DMS79 (cell line): Measurements from ENCODE around the gene ARHGEF16.

ENCODE experiments used
- DNase-seq: peaks from one replicate; lab custom pipeline; 2025; lab: John Stamatoyannopoulos, UW

Gene ARHGEF16

DNA sequence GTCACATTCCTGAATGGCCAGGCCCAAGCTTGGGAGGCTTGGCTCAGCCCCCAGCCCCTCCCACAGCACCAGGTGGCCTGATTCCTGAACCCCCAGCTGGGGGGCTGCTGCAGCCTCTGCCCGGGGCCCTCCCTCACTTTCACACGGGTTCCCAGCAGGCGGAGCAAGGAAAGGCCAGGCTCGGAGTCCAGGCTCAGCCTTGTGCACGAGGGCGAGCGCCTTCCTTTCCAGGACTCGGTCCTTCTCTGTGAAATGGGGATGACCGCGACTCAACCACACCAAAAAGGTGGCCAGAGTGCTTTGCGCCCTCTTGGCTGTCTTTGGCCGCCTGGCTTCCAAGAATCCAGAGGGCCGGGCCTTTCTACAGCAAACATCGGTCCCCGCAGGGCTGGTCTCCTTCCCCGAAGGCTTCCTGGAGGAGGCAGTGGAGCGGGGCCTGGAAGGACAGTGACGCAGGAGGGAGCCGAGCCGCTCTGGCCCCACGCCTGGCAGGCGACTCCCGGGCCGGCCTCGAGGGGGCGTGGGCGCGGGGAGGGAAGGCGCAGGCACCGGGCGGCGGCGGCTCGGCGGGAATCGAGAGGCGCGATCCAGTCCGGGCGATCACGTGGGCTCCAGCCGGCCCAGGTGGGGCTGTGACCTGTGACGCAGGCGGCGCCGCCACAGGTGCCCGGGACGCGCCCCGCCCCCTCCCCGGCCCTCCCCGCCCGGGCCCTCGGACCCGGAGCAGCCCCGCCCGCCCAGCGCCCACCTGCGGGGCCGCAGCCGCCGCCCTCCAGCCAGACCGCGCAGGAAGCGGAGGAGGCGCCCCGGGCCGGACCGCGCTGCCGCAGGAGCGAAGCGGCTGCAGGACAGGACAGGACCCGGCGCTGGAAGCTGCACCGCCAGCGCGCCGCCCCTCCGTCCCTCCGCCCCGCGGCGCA is at the start of gene ARHGEF16:
Gene ARHGEF16 (plus strand): TSS at position 775 of the 920 bp plus-strand sequence. CDS start 8,420 bp downstream, outside the sequence.
- peak; percentile 80 for DNase-seq

DNA sequence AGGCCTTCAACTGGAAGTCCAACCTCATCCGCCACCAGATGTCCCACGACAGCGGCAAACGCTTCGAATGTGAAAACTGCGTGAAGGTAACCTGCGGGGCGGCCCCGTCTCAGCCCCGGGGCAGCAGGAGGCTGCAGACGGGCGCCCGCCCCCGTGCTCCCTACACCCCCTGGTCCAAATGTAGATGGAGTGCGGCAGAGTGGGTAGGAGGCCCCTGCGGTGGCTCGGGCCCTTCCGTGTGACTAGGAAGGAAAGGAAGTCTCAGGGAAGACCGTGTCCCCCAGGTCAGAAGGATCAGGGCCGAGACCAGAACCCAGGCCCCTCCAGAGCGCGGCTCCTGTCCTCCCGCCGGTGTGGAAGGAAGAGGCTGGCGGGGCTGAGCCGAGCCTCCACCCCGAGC is 49.7 kb upstream of the ARHGEF16 start:
- DNase-seq: no peak

- no peak for DNase-seq
These were observed 49.0 kb upstream of the ARHGEF16 start for GRCh38 chr1:3405491-3405890.

- no peak for DNase-seq
These were observed 48.2 kb upstream of the ARHGEF16 start for GRCh38 chr1:3405974-3406867.

- no peak for DNase-seq
These were observed 47.4 kb upstream of the ARHGEF16 start for GRCh38 chr1:3407021-3407420.

DNA sequence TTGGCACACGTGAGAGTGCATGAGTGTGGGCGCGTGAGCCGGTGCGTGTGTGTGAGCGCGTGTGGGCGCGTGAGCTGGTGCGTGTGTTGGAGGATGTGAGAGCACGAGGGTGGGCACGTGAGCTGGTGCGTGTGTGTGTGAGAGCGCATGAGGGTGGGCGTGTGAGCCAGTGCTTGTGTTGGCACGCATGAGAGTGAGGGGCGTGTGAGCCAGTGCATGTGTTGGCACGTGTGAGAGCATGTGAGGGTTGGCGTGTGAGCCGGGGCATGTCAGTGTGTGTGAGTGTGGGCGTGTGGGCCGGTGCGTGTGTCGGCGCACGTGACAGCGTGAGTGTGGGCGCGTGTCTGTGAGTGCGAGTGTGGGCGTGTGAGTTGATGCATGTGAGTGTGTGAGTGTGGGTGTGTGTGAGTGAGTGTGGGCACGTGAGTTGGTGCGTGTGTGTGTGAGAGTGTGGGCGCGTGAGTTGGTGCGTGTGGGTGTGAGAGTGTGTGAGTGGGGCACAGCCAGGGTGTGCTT is 45.7 kb upstream of the ARHGEF16 start:
- DNase-seq: no peak

DNA sequence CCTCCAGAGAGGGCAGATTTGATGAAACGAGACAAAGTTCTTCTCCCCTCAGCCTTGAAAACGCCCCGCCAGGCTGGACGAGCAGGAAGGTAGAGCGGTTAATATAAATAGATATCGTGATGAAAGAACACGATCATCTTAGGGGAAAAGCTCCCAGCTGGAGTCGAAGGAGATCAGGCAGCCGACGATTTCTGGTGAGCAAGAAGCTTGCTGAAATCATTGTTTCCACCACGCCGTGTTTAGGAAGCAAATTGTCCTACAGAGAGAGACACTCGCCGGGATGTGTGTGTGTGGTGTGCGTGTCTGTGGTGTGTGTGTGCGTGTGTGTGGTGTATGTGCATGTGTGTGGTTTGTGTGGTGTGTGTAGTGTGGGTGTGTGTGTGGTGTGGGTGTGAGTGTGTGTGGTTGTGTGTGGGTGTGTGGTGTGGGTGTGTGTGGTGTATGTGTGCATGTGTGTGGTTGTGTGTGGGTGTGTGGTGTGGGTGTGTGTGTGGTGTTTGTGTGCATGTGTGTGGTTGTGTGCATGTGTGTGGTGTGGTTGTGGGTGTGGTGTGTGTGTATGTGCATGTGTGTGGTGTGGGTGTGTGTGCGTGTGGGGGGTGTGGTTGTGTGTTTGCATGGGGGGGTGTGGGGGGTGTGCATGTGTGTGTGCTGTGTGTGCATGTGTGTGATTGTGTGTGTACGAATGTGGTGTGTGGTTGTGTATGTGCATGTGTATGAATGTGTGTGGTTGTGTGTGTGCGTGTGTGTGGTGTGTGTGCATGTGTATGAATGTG is 44.9 kb upstream of the ARHGEF16 start:
- no peak for DNase-seq

- peak; percentile 59 for DNase-seq
These were observed 44.1 kb upstream of the ARHGEF16 start for GRCh38 chr1:3410142-3410925.

DNA sequence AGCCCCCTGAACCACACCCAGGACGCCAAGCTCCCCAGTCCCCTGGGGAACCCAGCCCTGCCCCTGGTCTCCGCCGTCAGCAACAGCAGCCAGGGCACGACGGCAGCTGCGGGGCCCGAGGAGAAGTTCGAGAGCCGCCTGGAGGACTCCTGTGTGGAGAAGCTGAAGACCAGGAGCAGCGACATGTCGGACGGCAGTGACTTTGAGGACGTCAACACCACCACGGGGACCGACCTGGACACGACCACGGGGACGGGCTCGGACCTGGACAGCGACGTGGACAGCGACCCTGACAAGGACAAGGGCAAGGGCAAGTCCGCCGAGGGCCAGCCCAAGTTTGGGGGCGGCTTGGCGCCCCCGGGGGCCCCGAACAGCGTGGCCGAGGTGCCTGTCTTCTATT is 42.7 kb upstream of the ARHGEF16 start:
- DNase-seq: no peak

DNA sequence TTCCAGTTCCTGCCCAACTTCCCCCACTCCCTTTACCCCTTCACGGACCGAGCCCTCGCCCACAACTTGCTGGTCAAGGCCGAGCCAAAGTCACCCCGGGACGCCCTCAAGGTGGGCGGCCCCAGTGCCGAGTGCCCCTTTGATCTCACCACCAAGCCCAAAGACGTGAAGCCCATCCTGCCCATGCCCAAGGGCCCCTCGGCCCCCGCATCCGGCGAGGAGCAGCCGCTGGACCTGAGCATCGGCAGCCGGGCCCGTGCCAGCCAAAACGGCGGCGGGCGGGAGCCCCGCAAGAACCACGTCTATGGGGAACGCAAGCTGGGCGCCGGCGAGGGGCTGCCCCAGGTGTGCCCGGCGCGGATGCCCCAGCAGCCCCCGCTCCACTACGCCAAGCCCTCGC is 42.1 kb upstream of the ARHGEF16 start:
- no peak for DNase-seq

DNA sequence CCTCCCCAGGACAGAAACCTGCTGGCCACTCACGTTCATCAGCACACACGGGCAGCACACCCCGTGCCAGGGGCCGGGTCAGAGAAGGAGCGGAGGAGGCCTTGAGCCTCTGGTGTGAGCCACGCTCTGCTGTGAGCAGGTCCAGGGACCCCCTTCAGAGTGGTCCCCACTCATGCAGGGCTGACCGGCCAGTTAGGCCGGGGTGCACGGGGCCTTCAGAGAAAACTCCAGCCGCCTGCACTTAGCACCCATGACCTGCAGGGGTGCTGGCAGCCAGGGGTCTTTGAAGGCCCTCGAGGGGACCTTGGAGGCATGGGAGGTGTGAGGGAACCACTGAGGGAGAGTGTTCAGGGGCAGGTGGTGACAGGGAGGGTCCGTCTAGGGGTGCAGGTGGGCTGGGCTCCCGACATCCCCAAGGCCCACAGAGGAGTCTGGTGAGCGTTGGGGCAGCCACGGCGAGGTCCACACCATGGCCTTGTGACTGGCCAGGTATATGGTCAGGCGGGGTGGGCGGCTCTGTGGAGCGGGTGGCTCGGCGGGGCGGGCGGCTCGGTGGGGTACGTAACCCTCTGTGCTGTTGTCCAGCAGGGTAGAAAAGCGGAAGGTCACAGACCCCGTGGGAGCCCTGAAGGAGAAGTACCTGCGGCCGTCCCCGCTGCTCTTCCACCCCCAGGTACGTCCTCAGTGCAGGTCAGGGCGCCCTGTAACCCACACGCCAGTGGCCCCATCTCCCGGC is 40.3 kb upstream of the ARHGEF16 start:
- no peak for DNase-seq

- DNase-seq: no peak
These were observed 39.0 kb upstream of the ARHGEF16 start for GRCh38 chr1:3415260-3416090.

GRCh38 chr1:3417082-3417739 is 37.3 kb upstream of the ARHGEF16 start:
- DNase-seq: no peak

DNA sequence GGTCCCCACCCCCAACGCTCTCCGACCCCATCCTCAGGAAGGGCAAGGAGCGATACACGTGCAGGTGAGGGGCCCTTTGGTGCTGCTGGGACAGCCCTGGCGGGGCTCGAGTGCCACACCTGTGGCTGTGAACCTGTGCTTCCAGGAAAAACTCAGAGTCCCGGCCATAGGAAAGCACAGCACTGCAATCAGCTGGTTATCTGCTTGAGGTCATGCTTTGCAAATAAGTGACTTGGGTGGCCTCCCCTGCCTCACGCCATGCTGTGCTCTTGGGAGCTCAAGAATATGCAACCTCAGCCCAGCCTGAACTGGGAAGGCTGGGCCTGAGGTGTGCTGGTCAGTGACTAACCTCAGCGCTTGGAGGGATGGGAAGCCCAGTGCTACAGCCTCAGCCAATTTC is 36.5 kb upstream of the ARHGEF16 start:
- no peak for DNase-seq

GRCh38 chr1:3418600-3418999 is 35.9 kb upstream of the ARHGEF16 start:
- no peak for DNase-seq

- no peak for DNase-seq
These were observed 34.9 kb upstream of the ARHGEF16 start for GRCh38 chr1:3419415-3420204.

DNA sequence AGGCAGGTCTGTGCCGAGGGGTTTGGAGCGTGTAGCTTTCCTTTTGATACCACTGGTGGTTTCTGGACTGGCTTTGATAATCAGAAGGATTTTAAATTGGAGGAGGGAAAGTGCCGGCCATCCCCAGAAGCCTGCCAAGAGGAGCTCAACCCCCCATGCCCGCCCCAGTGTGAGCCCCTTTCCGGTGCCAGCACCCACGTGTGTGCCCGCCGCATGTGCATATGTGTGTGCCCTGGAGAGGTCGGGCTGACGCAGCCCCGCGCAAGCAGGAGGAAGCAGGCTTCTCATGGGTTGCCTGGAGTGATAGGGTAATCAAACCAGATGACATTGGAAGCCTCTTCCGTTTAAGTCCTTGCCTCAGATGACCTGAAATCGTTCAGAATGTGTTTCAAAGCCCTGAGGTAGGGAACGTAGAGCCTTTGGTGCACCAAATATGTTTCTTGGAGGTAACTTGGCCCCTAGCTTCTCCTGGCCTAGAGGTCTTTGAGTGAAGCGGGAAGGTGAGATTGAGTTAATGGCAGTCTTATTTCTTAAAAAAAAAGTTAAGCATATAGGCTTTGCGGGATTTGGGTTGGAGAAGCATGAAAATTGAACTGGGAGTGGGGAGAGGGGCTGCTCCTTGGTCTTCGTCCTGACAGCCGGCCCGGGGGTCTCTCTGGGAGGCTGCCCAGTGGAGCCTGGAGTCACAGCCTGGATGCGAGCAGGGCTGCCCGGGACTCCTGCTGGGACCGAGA is 34.1 kb upstream of the ARHGEF16 start:
- no peak for DNase-seq
